HepG2 (cell line): ENCODE measurements around the gene SNX13. TPM values are rescaled to one million over a fixed set of nuclear protein-coding genes. Genes with fewer than 3 reads are reported as not detected.

Source experiments
- ATAC-seq: fragments of 200-7000 bp; cut with Tn5 transposase; 3 replicates; pipeline ENCODE4 v1.9.1; 2020; ENCODE audit warnings: mild to moderate bottlenecking, moderate library complexity
- BruUV-seq: library from RNA; stranded (reverse); fragments of 400-500 nt; replicated peaks from 2 replicates; lab custom pipeline; 2021; lab: Mats Ljungman, UMichigan
- CTCF ChIA-PET: fragments of 300-600 bp; formaldehyde crosslinking; extraction: SDS; loops from one replicate; lab custom pipeline; 2021; ENCODE audit warnings: low total read pairs, inconsistent platforms, low intra/inter-chr PET ratio; lab: Yijun Ruan, JAX
- POLR2A ChIA-PET: fragments of 350-600 bp; sonication (Branson Sonifier 250); formaldehyde crosslinking; loops from one replicate; lab custom pipeline; 2020; ENCODE audit warnings: antibody characterized with exemption, inconsistent platforms; lab: Yijun Ruan, JAX
- DNase-seq: peaks from one replicate; pipeline ENCODE4 v3.0.0-alpha.2; 2015; ENCODE audit warnings: low spot score
- FAIRE-seq: peaks from 3 replicates; lab custom pipeline; 2011; peaks lifted over from hg19 to GRCh38; lab: Jason Lieb, UNC
- H2AFZ ChIP-seq: one replicate; pipeline ENCODE4 v1.6.1; 2011; ENCODE audit warnings: low read length, inconsistent platforms
- H3K27ac ChIP-seq: fragments of 300-600 bp; 3 replicates; pipeline ENCODE4 v1.8.0; 2011; ENCODE audit warnings: mixed run types, mild to moderate bottlenecking, mixed read lengths, low read length, inconsistent platforms; ENCODE audit not compliant: insufficient read depth; ENCODE audit errors: extremely low read length
- H3K27me3 ChIP-seq, 2 experiments: fragments of 200-600 bp in 1 of 2; 2 replicates in 1 of 2; 3 replicates in 1 of 2; pipeline versions ENCODE4 v1.6.0 to v1.8.0; 2011; ENCODE audit warnings: low read length in 2 of 2, mild to moderate bottlenecking in 2 of 2, moderate library complexity in 2 of 2, inconsistent platforms in 1 of 2; ENCODE audit not compliant: insufficient read depth in 2 of 2, control insufficient read depth in 1 of 2
- H3K36me3 ChIP-seq, 2 experiments: fragments of 200-600 bp in 1 of 2; replicated peaks in 1 of 2; 2 replicates in 1 of 2; 3 replicates in 1 of 2; pipeline versions ENCODE4 v1.5.1 to v1.8.0; 2011; ENCODE audit warnings: low read length in 2 of 2, inconsistent platforms in 1 of 2; ENCODE audit not compliant: insufficient read depth in 2 of 2, control insufficient read depth in 1 of 2
- H3K4me1 ChIP-seq: 2 replicates; pipeline ENCODE4 v1.5.1; 2012; ENCODE audit warnings: low read length, inconsistent platforms; ENCODE audit not compliant: insufficient read depth
- H3K4me2 ChIP-seq: 2 replicates; pipeline ENCODE4 v1.6.0; 2011; ENCODE audit warnings: low read depth, low read length, inconsistent platforms
- H3K4me3 ChIP-seq, 3 experiments: fragments of 200-600 bp in 1 of 3; sonication (generic), shearing (Covaris generic) in 1 of 3; replicated peaks in 1 of 3; 2 replicates each; pipeline ENCODE4 v1.5.1; 2011 to 2016; ENCODE audit warnings: low read length in 3 of 3, inconsistent platforms in 2 of 3, low read depth in 2 of 3, mild to moderate bottlenecking in 2 of 3, control low read depth in 1 of 3, mixed read lengths in 1 of 3; ENCODE audit not compliant: insufficient read depth in 1 of 3
- H3K79me2 ChIP-seq: one replicate; pipeline ENCODE4 v1.6.1; 2011; ENCODE audit warnings: low read length, inconsistent platforms; ENCODE audit not compliant: insufficient read depth
- H3K9ac ChIP-seq: 2 replicates; pipeline ENCODE4 v1.6.0; 2011; ENCODE audit warnings: mild to moderate bottlenecking, low read depth, low read length, inconsistent platforms; ENCODE audit not compliant: insufficient read depth
- H3K9me3 ChIP-seq: 2 replicates; pipeline ENCODE4 v1.5.1; 2012; ENCODE audit warnings: mild to moderate bottlenecking, low read length
- H4K20me1 ChIP-seq: 2 replicates; pipeline ENCODE4 v1.6.0; 2011; ENCODE audit warnings: inconsistent platforms, mild to moderate bottlenecking, low read length, moderate library complexity; ENCODE audit not compliant: insufficient read depth
- CEBPB ChIP-seq: IDR thresholded peaks from 2 replicates; pipeline ENCODE4 v1.6.1; 2011; ENCODE audit warnings: low read depth, low read length, improper control_type of control experiment, borderline replicate concordance
- HNF4A ChIP-seq: sonication (generic); formaldehyde crosslinking; IDR thresholded peaks from 2 replicates; pipeline ENCODE4 v1.4.0; 2020; ENCODE audit warnings: missing genetic modification reagents
- NR2C2 ChIP-seq: sonication (generic); formaldehyde crosslinking; IDR thresholded peaks from 2 replicates; pipeline ENCODE4 v1.4.0; 2020; ENCODE audit warnings: missing genetic modification reagents, mild to moderate bottlenecking, moderate library complexity, borderline replicate concordance
- NR2F2 ChIP-seq: IDR thresholded peaks from 2 replicates; pipeline ENCODE4 v1.6.1; 2012; ENCODE audit warnings: low read depth, inconsistent platforms, borderline replicate concordance
- NR2F6 ChIP-seq, 2 experiments: IDR thresholded peaks; 2 replicates each; pipeline ENCODE4 v1.6.1; 2016; ENCODE audit warnings: antibody characterized with exemption in 1 of 2, mild to moderate bottlenecking in 1 of 2
- RARA ChIP-seq: IDR thresholded peaks from 2 replicates; pipeline ENCODE4 v1.6.1; 2016; ENCODE audit warnings: missing genetic modification reagents, missing compliant biosample characterization
- SALL2 ChIP-seq: sonication (generic); formaldehyde crosslinking; IDR thresholded peaks from 2 replicates; pipeline ENCODE4 v1.8.1; 2023; ENCODE audit warnings: mild to moderate bottlenecking, missing genetic modification reagents, inconsistent platforms
- ZNF232 ChIP-seq: sonication (generic); formaldehyde crosslinking; IDR thresholded peaks from 2 replicates; pipeline ENCODE4 v1.4.0; 2020; ENCODE audit warnings: missing genetic modification reagents, borderline replicate concordance
- WGBS: methylation state at CpG from one replicate; pipeline ENCODE4 v1.1.6; 2017; ENCODE audit warnings: low lambda C conversion rate; 5-methylcytosine and 5-hydroxymethylcytosine counted together
- in situ Hi-C: cut with HindIII; loops from 2 replicates; pipeline ENCODE4 v1.10.0; 2017; ENCODE audit warnings: low pct_unique_long_range_greater_than_20kb; ENCODE audit not compliant: extremely low pct_ligation_motif_present
- intact Hi-C: fragments of 100-400 bp; cut with micrococcal nuclease; formaldehyde crosslinking; loops from one replicate; pipeline ENCODE4 v1.10.0; 2022; ENCODE audit not compliant: unreplicated experiment
- polyA plus RNA-seq, 8 experiments: library from polyadenylated mRNA; depleted of rRNA in 3 of 8; stranded (reverse) in 7 of 8; unstranded in 1 of 8; fragments of >200 nt; fragmentation: Illumina TruSeq in 4 of 8; extraction: Trizol in 4 of 8; gene quantifications; 2 replicates each; pipeline versions ENCODE4 v1.2.1 to v1.2.3, GENCODE V29; 2011 to 2016; ENCODE audit warnings: low read depth in 4 of 8, missing spikeins in 1 of 8, mixed read lengths in 1 of 8; ENCODE audit not compliant: insufficient read depth in 1 of 8
- total RNA-seq, 5 experiments: library from RNA; depleted of rRNA; stranded (reverse); fragments of >200 nt; fragmentation: Illumina TruSeq; extraction: Trizol; gene quantifications; 2 replicates each; pipeline ENCODE4 v1.2.3, GENCODE V29; 2016; ENCODE audit warnings: low read depth in 1 of 5
- TF ChIP-seq, protein P1 (sequence below): sonication (generic); formaldehyde crosslinking; IDR thresholded peaks from 2 replicates; pipeline ENCODE4 v1.4.0; 2020; ENCODE audit warnings: missing genetic modification reagents, borderline replicate concordance
- TF ChIP-seq, protein P2 (sequence below): IDR thresholded peaks from 2 replicates; pipeline ENCODE4 v1.4.0; 2020; ENCODE audit warnings: mild to moderate bottlenecking, missing genetic modification reagents
- TF ChIP-seq, protein P3 (sequence below): sonication (generic); formaldehyde crosslinking; IDR thresholded peaks from 2 replicates; pipeline ENCODE4 v1.5.0; 2020; ENCODE audit warnings: missing genetic modification reagents, mild to moderate bottlenecking, borderline replicate concordance
- TF ChIP-seq, protein P4 (sequence below): IDR thresholded peaks from 2 replicates; pipeline ENCODE4 v1.6.1; 2016; ENCODE audit warnings: low read depth

The SNX13 gene
- total and polyA plus RNA-seq, 2 of the 13 experiments (the other 11 are each of a cell fraction or from before 2014, with no cell fraction given): 14.3 to 32.3 TPM

DNA sequence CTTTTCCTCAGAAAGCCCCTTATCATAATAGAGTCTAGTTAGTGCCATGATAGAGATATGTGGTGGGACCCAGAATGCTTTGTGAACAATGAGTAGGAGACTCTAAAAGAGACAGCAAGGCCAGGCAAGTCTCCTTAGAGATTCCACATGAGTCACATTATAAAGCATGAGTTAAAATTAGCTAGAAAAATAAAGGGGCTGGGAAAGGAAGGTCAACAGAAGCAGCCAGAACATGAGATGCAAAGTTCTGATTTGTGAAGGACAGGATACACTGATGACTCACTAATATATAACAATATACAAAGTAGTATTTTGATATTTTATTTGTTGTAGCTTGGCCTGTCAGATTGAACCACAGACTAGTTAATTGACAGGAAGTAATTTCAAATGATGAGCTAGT, 25.3 kb upstream of the SNX13 start (continued):
- TF ChIP-seq, protein P1, sequence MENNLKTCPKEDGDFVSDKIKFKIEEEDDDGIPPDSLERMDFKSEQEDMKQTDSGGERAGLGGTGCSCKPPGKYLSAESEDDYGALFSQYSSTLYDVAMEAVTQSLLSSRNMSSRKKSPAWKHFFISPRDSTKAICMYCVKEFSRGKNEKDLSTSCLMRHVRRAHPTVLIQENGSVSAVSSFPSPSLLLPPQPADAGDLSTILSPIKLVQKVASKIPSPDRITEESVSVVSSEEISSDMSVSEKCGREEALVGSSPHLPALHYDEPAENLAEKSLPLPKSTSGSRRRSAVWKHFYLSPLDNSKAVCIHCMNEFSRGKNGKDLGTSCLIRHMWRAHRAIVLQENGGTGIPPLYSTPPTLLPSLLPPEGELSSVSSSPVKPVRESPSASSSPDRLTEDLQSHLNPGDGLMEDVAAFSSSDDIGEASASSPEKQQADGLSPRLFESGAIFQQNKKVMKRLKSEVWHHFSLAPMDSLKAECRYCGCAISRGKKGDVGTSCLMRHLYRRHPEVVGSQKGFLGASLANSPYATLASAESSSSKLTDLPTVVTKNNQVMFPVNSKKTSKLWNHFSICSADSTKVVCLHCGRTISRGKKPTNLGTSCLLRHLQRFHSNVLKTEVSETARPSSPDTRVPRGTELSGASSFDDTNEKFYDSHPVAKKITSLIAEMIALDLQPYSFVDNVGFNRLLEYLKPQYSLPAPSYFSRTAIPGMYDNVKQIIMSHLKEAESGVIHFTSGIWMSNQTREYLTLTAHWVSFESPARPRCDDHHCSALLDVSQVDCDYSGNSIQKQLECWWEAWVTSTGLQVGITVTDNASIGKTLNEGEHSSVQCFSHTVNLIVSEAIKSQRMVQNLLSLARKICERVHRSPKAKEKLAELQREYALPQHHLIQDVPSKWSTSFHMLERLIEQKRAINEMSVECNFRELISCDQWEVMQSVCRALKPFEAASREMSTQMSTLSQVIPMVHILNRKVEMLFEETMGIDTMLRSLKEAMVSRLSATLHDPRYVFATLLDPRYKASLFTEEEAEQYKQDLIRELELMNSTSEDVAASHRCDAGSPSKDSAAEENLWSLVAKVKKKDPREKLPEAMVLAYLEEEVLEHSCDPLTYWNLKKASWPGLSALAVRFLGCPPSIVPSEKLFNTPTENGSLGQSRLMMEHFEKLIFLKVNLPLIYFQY (CRISPR knock-in tag): no peak
- TF ChIP-seq ZNF232 (CRISPR knock-in tag): no peak

DNA sequence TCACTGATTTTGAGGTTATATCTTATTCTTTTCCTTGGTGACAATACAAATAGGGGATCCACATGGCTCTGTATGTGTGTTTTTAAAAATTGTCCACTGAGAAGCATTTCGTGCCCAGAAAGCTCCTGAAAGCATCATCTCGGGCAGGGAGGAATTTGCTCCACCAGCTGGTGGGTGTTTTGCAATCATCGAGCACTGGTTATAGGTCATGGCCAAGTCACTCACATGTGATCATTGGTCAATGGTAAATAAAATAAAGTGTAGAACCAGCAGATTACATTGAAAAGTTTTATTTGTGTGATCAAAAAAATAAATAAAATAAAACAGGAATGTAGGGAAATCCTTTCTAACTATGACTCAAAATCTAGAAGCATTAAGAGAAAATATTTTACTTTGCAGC, 23.0 kb upstream of the SNX13 start:
- H2AFZ ChIP-seq: no peak overlapping the region
- no peak overlapping the region for H3K4me2 ChIP-seq
- in situ Hi-C loops (no loop called here), intact Hi-C loops (no loop called here)
- no TSS peak for BruUV-seq
- H3K4me3 ChIP-seq: no peak overlapping the region
- H3K9me3 ChIP-seq: no peaks in the 10 kb centered on the region
- ATAC-seq: no peak
- CTCF ChIA-PET: no interaction called here
- DNase-seq: peak; percentile 9
- WGBS: 0% methylated on average over 3 of the region's 3 CpGs
- H3K4me1 ChIP-seq: no peaks in the 10 kb centered on the region
- H3K27ac ChIP-seq: no peak overlapping the region
- no peaks in the 10 kb centered on the region for H3K36me3 ChIP-seq
- no peak overlapping the region for H3K9ac ChIP-seq
- H4K20me1 ChIP-seq: no peaks in the 10 kb centered on the region
- no peaks in the 10 kb centered on the region; a peak in 1 of 5 replicates for H3K27me3 ChIP-seq
- FAIRE-seq: no peak
- H3K79me2 ChIP-seq: no peaks in the 10 kb centered on the region
- POLR2A ChIA-PET: no interaction called here
- TF ChIP-seq NR2C2 (CRISPR knock-in tag) (peak; percentile 31; the same call in 1 of the 2 replicates), CEBPB (peak; percentile 83), SALL2 (CRISPR knock-in tag) (no peak), NR2F2 (peak; percentile 24; the same call in 1 of the 2 replicates), HNF4A (CRISPR knock-in tag) (peak; percentile 41; the same call in 1 of the 2 replicates), RARA (CRISPR knock-in tag) (peak; percentile 61), NR2F6 (IDR thresholded peaks at IDR 0.05) (peak; percentile 61), NR2F6 (CRISPR knock-in tag; IDR thresholded peaks at IDR 0.05) (peak; percentile 60)
- TF ChIP-seq, protein P2, sequence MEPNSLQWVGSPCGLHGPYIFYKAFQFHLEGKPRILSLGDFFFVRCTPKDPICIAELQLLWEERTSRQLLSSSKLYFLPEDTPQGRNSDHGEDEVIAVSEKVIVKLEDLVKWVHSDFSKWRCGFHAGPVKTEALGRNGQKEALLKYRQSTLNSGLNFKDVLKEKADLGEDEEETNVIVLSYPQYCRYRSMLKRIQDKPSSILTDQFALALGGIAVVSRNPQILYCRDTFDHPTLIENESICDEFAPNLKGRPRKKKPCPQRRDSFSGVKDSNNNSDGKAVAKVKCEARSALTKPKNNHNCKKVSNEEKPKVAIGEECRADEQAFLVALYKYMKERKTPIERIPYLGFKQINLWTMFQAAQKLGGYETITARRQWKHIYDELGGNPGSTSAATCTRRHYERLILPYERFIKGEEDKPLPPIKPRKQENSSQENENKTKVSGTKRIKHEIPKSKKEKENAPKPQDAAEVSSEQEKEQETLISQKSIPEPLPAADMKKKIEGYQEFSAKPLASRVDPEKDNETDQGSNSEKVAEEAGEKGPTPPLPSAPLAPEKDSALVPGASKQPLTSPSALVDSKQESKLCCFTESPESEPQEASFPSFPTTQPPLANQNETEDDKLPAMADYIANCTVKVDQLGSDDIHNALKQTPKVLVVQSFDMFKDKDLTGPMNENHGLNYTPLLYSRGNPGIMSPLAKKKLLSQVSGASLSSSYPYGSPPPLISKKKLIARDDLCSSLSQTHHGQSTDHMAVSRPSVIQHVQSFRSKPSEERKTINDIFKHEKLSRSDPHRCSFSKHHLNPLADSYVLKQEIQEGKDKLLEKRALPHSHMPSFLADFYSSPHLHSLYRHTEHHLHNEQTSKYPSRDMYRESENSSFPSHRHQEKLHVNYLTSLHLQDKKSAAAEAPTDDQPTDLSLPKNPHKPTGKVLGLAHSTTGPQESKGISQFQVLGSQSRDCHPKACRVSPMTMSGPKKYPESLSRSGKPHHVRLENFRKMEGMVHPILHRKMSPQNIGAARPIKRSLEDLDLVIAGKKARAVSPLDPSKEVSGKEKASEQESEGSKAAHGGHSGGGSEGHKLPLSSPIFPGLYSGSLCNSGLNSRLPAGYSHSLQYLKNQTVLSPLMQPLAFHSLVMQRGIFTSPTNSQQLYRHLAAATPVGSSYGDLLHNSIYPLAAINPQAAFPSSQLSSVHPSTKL: peak; percentile 49
- TF ChIP-seq, protein P3, sequence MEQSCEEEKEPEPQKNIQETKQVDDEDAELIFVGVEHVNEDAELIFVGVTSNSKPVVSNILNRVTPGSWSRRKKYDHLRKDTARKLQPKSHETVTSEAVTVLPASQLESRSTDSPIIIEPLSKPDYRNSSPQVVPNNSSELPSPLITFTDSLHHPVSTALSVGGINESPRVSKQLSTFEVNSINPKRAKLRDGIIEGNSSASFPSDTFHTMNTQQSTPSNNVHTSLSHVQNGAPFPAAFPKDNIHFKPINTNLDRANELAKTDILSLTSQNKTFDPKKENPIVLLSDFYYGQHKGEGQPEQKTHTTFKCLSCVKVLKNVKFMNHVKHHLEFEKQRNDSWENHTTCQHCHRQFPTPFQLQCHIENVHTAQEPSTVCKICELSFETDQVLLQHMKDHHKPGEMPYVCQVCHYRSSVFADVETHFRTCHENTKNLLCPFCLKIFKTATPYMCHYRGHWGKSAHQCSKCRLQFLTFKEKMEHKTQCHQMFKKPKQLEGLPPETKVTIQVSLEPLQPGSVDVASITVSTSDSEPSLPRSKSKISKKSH (CRISPR knock-in tag): no peak
- TF ChIP-seq, protein P4, sequence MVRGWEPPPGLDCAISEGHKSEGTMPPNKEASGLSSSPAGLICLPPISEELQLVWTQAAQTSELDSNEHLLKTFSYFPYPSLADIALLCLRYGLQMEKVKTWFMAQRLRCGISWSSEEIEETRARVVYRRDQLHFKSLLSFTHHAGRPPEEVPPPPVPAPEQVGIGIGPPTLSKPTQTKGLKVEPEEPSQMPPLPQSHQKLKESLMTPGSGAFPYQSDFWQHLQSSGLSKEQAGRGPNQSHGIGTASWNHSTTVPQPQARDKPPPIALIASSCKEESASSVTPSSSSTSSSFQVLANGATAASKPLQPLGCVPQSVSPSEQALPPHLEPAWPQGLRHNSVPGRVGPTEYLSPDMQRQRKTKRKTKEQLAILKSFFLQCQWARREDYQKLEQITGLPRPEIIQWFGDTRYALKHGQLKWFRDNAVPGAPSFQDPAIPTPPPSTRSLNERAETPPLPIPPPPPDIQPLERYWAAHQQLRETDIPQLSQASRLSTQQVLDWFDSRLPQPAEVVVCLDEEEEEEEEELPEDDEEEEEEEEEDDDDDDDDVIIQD (CRISPR knock-in tag): no peak
